Measurements from ENCODE around the gene CHID1. TPM values are rescaled to one million over a fixed set of nuclear protein-coding genes. Genes with fewer than 3 reads are reported as not detected.

CHID1 gene
- total and polyA plus RNA-seq, 7 experiments from 2014 or later, result 30.8 to 61.0 (median 55.3) TPM

GRCh38 chr11:889687-890475 lies 20.7 kb downstream of the CHID1 start:
- H3K27me3 Mint-ChIP-seq, result no peaks in the 10 kb centered on the region
- DNase-seq (no peak), ATAC-seq (no peak)
- H3K27ac Mint-ChIP-seq, result no peak overlapping the region
- H3K36me3 Mint-ChIP-seq, result peaks cover 0 to 8% (median 4%) of the 10 kb centered on the region in 5 donors
- Histone ChIP-seq H3K36me3 (ENCODE audit: control insufficient read depth in 2 of 3, insufficient read depth in 3 of 3, low read length in 3 of 3) (peaks cover 0 to 30% (median 0%) of the 10 kb centered on the region in 3 experiments), H3K4me3 (ENCODE audit: low read length) (no peak overlapping the region), H3K4me1 (ENCODE audit: control insufficient read depth in 2 of 2, insufficient read depth in 2 of 2, low read length in 2 of 2) (no peaks in the 10 kb centered on the region), H3K27me3 (ENCODE audit: control insufficient read depth in 2 of 2, insufficient read depth in 2 of 2, low read length in 2 of 2) (no peaks in the 10 kb centered on the region), H3K9me3 (ENCODE audit: control insufficient read depth in 2 of 3, low read length in 3 of 3) (no peaks in the 10 kb centered on the region), H3K27ac (ENCODE audit: low read depth, low read length) (no peak overlapping the region)
- intact Hi-C loops (cut with micrococcal nuclease), result no loop called here
- no peaks in the 10 kb centered on the region for H3K9me3 Mint-ChIP-seq
- H3K4me1 Mint-ChIP-seq, result peaks cover 0 to 5% (median 0%) of the 10 kb centered on the region in 7 donors
- POLR2A ChIA-PET, result no interaction called here
- H3K4me3 Mint-ChIP-seq, result no peak overlapping the region
- CTCF ChIA-PET, result no interaction called here

GRCh38 chr11:889257-889656 lies 21.4 kb downstream of the CHID1 start:
- ChIA-PET CTCF (no interaction called here), POLR2A (no interaction called here)
- no peaks in the 10 kb centered on the region for H3K4me1 ChIP-seq (ENCODE audit: control insufficient read depth in 2 of 2, insufficient read depth in 2 of 2, low read length in 2 of 2)
- no peak for DNase-seq
- Mint-ChIP-seq H3K4me1 (peaks cover 0 to 3% (median 0%) of the 10 kb centered on the region in 7 donors), H3K9me3 (no peaks in the 10 kb centered on the region), H3K27ac (no peak overlapping the region), H3K27me3 (no peaks in the 10 kb centered on the region), H3K36me3 (peaks cover 0 to 8% (median 4%) of the 10 kb centered on the region in 5 donors), H3K4me3 (no peak overlapping the region)
- H3K9me3 ChIP-seq (ENCODE audit: control insufficient read depth in 2 of 3, low read length in 3 of 3), result no peaks in the 10 kb centered on the region
- no peaks in the 10 kb centered on the region for H3K27me3 ChIP-seq (ENCODE audit: control insufficient read depth in 2 of 2, insufficient read depth in 2 of 2, low read length in 2 of 2)
- H3K36me3 ChIP-seq (ENCODE audit: control insufficient read depth in 2 of 3, insufficient read depth in 3 of 3, low read length in 3 of 3), result peaks cover 0 to 32% (median 0%) of the 10 kb centered on the region in 3 experiments
- no peak for ATAC-seq
- no peak overlapping the region for H3K27ac ChIP-seq (ENCODE audit: low read depth, low read length)
- intact Hi-C loops (cut with micrococcal nuclease), result no loop called here
- H3K4me3 ChIP-seq (ENCODE audit: low read length), result no peak overlapping the region

- Histone ChIP-seq H3K36me3 (ENCODE audit: control insufficient read depth in 2 of 3, insufficient read depth in 3 of 3, low read length in 3 of 3) (peaks cover 0 to 35% (median 0%) of the 10 kb centered on the region in 3 experiments), H3K9me3 (ENCODE audit: control insufficient read depth in 2 of 3, low read length in 3 of 3) (no peaks in the 10 kb centered on the region), H3K27me3 (ENCODE audit: control insufficient read depth in 2 of 2, insufficient read depth in 2 of 2, low read length in 2 of 2) (no peaks in the 10 kb centered on the region), H3K4me3 (ENCODE audit: low read length) (no peak overlapping the region), H3K27ac (ENCODE audit: low read depth, low read length) (no peak overlapping the region), H3K4me1 (ENCODE audit: control insufficient read depth in 2 of 2, insufficient read depth in 2 of 2, low read length in 2 of 2) (no peaks in the 10 kb centered on the region)
- H3K4me3 Mint-ChIP-seq, result no peak overlapping the region
- H3K27ac Mint-ChIP-seq, result no peak overlapping the region
- DNase-seq (no peak), ATAC-seq (no peak)
- H3K4me1 Mint-ChIP-seq, result peaks cover 0 to 3% (median 0%) of the 10 kb centered on the region in 7 donors
- CTCF ChIA-PET, result no interaction called here
- intact Hi-C loops (cut with micrococcal nuclease), result no loop called here
- no peaks in the 10 kb centered on the region for H3K27me3 Mint-ChIP-seq
- H3K36me3 Mint-ChIP-seq, result peaks cover 0 to 8% (median 4%) of the 10 kb centered on the region in 5 donors
- no peaks in the 10 kb centered on the region for H3K9me3 Mint-ChIP-seq
- POLR2A ChIA-PET, result no interaction called here
Measured at GRCh38 chr11:888310-889212, 22.0 kb downstream of the CHID1 start.

- peaks cover 0 to 43% (median 0%) of the 10 kb centered on the region in 3 experiments for H3K36me3 ChIP-seq (ENCODE audit: control insufficient read depth in 2 of 3, insufficient read depth in 3 of 3, low read length in 3 of 3)
- H3K9me3 ChIP-seq (ENCODE audit: control insufficient read depth in 2 of 3, low read length in 3 of 3), result no peaks in the 10 kb centered on the region
- ATAC-seq (no peak), DNase-seq (no peak)
- Mint-ChIP-seq H3K9me3 (no peaks in the 10 kb centered on the region), H3K4me1 (peaks cover 0 to 3% (median 0%) of the 10 kb centered on the region in 7 donors), H3K36me3 (peaks cover 0 to 8% (median 4%) of the 10 kb centered on the region in 5 donors), H3K27me3 (no peaks in the 10 kb centered on the region), H3K27ac (no peak overlapping the region), H3K4me3 (no peak overlapping the region)
- H3K4me3 ChIP-seq (ENCODE audit: low read length), result no peak overlapping the region
- H3K27me3 ChIP-seq (ENCODE audit: control insufficient read depth in 2 of 2, insufficient read depth in 2 of 2, low read length in 2 of 2), result no peaks in the 10 kb centered on the region
- no peak overlapping the region for H3K27ac ChIP-seq (ENCODE audit: low read depth, low read length)
- CTCF ChIA-PET, result no interaction called here
- no peaks in the 10 kb centered on the region for H3K4me1 ChIP-seq (ENCODE audit: control insufficient read depth in 2 of 2, insufficient read depth in 2 of 2, low read length in 2 of 2)
- POLR2A ChIA-PET, result no interaction called here
- intact Hi-C loops (cut with micrococcal nuclease), result no loop called here
Measured at GRCh38 chr11:887589-887988, 23.0 kb downstream of the CHID1 start.

GRCh38 chr11:886568-886967 lies 24.0 kb downstream of the CHID1 start:
- no peaks in the 10 kb centered on the region for H3K9me3 ChIP-seq (ENCODE audit: control insufficient read depth in 2 of 3, low read length in 3 of 3)
- Mint-ChIP-seq H3K27me3 (no peaks in the 10 kb centered on the region), H3K36me3 (peaks cover 0 to 14% (median 5%) of the 10 kb centered on the region in 5 donors), H3K9me3 (no peaks in the 10 kb centered on the region), H3K27ac (no peak overlapping the region), H3K4me3 (no peak overlapping the region), H3K4me1 (peaks cover 0 to 3% (median 0%) of the 10 kb centered on the region in 7 donors)
- no peaks in the 10 kb centered on the region for H3K4me1 ChIP-seq (ENCODE audit: control insufficient read depth in 2 of 2, insufficient read depth in 2 of 2, low read length in 2 of 2)
- DNase-seq (no peak), ATAC-seq (no peak)
- intact Hi-C loops (cut with micrococcal nuclease), result no loop called here
- POLR2A ChIA-PET, result no interaction called here
- H3K27ac ChIP-seq (ENCODE audit: low read depth, low read length), result no peak overlapping the region
- H3K27me3 ChIP-seq (ENCODE audit: control insufficient read depth in 2 of 2, insufficient read depth in 2 of 2, low read length in 2 of 2), result no peaks in the 10 kb centered on the region
- CTCF ChIA-PET, result no interaction called here
- H3K4me3 ChIP-seq (ENCODE audit: low read length), result no peak overlapping the region
- H3K36me3 ChIP-seq (ENCODE audit: control insufficient read depth in 2 of 3, insufficient read depth in 3 of 3, low read length in 3 of 3), result peaks cover 0 to 47% (median 0%) of the 10 kb centered on the region in 3 experiments

- Histone ChIP-seq H3K9me3 (ENCODE audit: control insufficient read depth in 2 of 3, low read length in 3 of 3) (no peaks in the 10 kb centered on the region), H3K36me3 (ENCODE audit: control insufficient read depth in 2 of 3, insufficient read depth in 3 of 3, low read length in 3 of 3) (peaks cover 0 to 62% (median 0%) of the 10 kb centered on the region in 3 experiments), H3K27me3 (ENCODE audit: control insufficient read depth in 2 of 2, insufficient read depth in 2 of 2, low read length in 2 of 2) (no peaks in the 10 kb centered on the region), H3K4me1 (ENCODE audit: control insufficient read depth in 2 of 2, insufficient read depth in 2 of 2, low read length in 2 of 2) (no peaks in the 10 kb centered on the region), H3K4me3 (ENCODE audit: low read length) (no peak overlapping the region), H3K27ac (ENCODE audit: low read depth, low read length) (no peak overlapping the region)
- Mint-ChIP-seq H3K27me3 (no peaks in the 10 kb centered on the region), H3K9me3 (no peaks in the 10 kb centered on the region), H3K27ac (no peak overlapping the region), H3K36me3 (peaks cover 0 to 17% (median 5%) of the 10 kb centered on the region in 5 donors), H3K4me3 (no peak overlapping the region), H3K4me1 (peaks cover 0 to 3% (median 0%) of the 10 kb centered on the region in 7 donors)
- ATAC-seq (no peak), DNase-seq (no peak)
- CTCF ChIA-PET, result no interaction called here
- POLR2A ChIA-PET, result no interaction called here
- intact Hi-C loops (cut with micrococcal nuclease), result no loop called here
Measured at GRCh38 chr11:884578-885070, 26.0 kb downstream of the CHID1 start.

Measured in naive thymus-derived CD4-positive, alpha-beta T cell (primary cell).